ENCODE measurements around the gene NMNAT3.

NMNAT3 gene

GRCh38 chr3:139675327-139675726 lies 2.4 kb downstream of the NMNAT3 start:
- DNase-seq (ENCODE audit: extremely low read depth, low read depth), result no peak
- TF ChIP-seq, protein P1, sequence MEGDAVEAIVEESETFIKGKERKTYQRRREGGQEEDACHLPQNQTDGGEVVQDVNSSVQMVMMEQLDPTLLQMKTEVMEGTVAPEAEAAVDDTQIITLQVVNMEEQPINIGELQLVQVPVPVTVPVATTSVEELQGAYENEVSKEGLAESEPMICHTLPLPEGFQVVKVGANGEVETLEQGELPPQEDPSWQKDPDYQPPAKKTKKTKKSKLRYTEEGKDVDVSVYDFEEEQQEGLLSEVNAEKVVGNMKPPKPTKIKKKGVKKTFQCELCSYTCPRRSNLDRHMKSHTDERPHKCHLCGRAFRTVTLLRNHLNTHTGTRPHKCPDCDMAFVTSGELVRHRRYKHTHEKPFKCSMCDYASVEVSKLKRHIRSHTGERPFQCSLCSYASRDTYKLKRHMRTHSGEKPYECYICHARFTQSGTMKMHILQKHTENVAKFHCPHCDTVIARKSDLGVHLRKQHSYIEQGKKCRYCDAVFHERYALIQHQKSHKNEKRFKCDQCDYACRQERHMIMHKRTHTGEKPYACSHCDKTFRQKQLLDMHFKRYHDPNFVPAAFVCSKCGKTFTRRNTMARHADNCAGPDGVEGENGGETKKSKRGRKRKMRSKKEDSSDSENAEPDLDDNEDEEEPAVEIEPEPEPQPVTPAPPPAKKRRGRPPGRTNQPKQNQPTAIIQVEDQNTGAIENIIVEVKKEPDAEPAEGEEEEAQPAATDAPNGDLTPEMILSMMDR (IDR thresholded peaks at IDR 0.05; ENCODE audit: low read depth, low read length), result no peak

- no peak for DNase-seq (ENCODE audit: extremely low read depth, low read depth)
- TF ChIP-seq, protein P1 (IDR thresholded peaks at IDR 0.05; ENCODE audit: low read depth, low read length), result no peak
Observed at GRCh38 chr3:139674571-139675260, 3.1 kb downstream of the NMNAT3 start.

GRCh38 chr3:139672884-139673283 lies 4.9 kb downstream of the NMNAT3 start:
- TF ChIP-seq, protein P1 (IDR thresholded peaks at IDR 0.05; ENCODE audit: low read depth, low read length), result no peak
- no peak for DNase-seq (ENCODE audit: extremely low read depth, low read depth)

DNA sequence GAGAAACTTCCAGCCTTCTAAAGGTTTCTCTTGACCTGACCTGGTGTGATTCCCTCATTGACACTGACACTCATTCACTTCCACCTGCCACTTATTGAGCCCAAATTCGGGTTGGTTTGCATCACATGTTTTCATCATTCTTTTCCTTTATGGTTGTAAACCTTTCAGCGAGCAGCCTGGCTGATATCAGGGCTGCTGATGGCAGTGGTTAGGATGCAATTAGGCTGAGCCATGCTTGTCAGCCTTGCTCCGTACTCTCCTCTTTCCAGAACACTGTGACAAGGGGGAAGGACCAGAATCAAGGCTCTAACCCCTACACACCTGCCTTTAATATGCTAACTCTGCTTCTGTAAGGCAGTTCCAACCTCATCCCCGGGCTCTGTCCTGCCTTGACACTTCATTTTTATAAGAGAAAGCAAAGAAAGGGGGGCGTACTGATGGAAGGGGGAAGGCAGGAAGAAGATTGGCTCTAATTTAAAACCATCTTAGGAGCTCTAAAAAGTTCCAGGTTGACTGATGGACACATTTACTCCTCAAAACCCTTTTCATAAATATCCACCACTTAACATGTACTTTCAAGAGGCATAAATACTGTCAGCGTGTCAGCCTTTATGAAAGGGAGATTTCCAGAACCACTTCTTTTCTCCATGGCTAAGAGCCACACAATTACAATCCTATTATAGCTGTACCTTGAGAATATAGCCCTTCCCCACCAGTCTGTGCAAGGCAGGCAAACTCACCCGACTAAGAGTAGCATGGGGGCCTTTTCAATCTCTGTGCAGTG lies 5.7 kb downstream of the NMNAT3 start:
- TF ChIP-seq, protein P1 (IDR thresholded peaks at IDR 0.05; ENCODE audit: low read depth, low read length), result no peak
- DNase-seq (ENCODE audit: extremely low read depth, low read depth), result no peak

DNA sequence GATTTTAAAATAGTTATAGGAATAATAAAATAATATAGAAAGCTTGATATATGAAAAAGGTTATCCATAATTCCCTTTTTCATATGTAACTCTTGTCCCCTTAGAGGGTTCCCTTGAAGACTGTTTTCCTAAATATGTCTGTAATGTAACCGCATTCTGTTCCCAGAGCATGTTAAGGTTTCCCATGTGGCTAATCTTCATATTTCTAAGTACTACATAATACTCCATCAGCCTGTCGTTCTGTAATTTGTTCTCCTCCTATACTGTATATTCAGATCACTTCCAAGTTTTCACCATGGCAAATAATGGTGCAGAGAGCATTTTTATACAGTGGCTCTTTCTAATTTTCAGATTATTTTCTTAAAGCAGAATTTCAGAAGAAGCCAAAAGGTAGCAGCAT lies 6.7 kb downstream of the NMNAT3 start:
- TF ChIP-seq, protein P1 (IDR thresholded peaks at IDR 0.05; ENCODE audit: low read depth, low read length), result no peak
- no peak for DNase-seq (ENCODE audit: extremely low read depth, low read depth)

- TF ChIP-seq, protein P1 (IDR thresholded peaks at IDR 0.05; ENCODE audit: low read depth, low read length), result no peak
- DNase-seq (ENCODE audit: extremely low read depth, low read depth), result no peak
Observed at GRCh38 chr3:139670196-139670595, 7.6 kb downstream of the NMNAT3 start.

DNA sequence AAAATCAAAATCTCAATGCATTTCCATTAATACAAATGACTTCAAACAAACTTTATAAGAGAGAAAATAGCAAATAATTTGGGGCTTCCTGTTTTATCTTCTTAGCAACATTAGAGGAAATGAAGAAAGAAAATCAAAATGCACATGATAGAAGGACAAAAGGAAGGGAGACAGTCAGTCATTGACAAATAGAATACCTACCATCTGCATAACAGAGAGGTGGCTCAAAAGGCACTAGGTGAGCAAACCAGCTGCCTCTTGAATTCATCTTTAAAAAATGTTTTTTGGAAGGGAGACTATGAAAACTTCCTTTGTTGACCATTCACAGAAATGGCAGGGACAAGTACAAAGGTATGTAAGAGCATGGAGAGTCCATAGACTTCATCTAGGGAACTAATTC lies 9.4 kb downstream of the NMNAT3 start:
- DNase-seq (ENCODE audit: extremely low read depth, low read depth), result no peak
- TF ChIP-seq, protein P1 (IDR thresholded peaks at IDR 0.05; ENCODE audit: low read depth, low read length), result no peak

Data from AG09319 (cell line).